B cell (primary cell): ENCODE measurements around the gene WFS1. TPM values are rescaled to one million over a fixed set of nuclear protein-coding genes. Genes with fewer than 3 reads are reported as not detected.

Experiments
- ATAC-seq: fragments of 200-7000 bp; cut with Tn5 transposase; one replicate; pipeline ENCODE4 v1.10.0; 2021; ENCODE audit warnings: low read depth, mild to moderate bottlenecking, moderate number of reproducible peaks, moderate library complexity
- CTCF ChIA-PET: fragments of 350-600 bp; sonication (Branson Sonifier 250); formaldehyde crosslinking; loops from one replicate; lab custom pipeline; 2021; ENCODE audit warnings: antibody characterized with exemption, inconsistent platforms; lab: Charles Lee
- POLR2A ChIA-PET: fragments of 350-600 bp; sonication (Branson Sonifier 250); formaldehyde crosslinking; loops from one replicate; lab custom pipeline; 2021; ENCODE audit warnings: antibody characterized with exemption; lab: Charles Lee
- DNase-seq: peaks from one replicate; pipeline ENCODE4 v3.0.0; 2013
- H2AFZ ChIP-seq: 2 replicates; pipeline ENCODE4 v1.6.1; 2012; ENCODE audit warnings: mild to moderate bottlenecking, low read depth, low read length; ENCODE audit not compliant: insufficient read depth, poor library complexity, severe bottlenecking
- H3K27ac ChIP-seq, 2 donors: 1 replicate in 1 of 2; 2 replicates in 1 of 2; pipeline ENCODE4 v1.5.1; 2012 to 2013; ENCODE audit warnings: low read length in 2 of 2, mild to moderate bottlenecking in 2 of 2, moderate library complexity in 1 of 2
- H3K27me3 ChIP-seq, 4 experiments: fragments of 200-600 bp in 1 of 4; sonication (generic) in 1 of 4; replicated peaks in 1 of 4; 1 replicate in 2 of 4; 2 replicates in 2 of 4; pipeline versions ENCODE4 v1.6.1 to v1.7.0; 2013 to 2016; ENCODE audit warnings: low read length in 3 of 4, mild to moderate bottlenecking in 2 of 4, mixed read lengths in 1 of 4, moderate library complexity in 1 of 4; ENCODE audit not compliant: insufficient read depth in 4 of 4, control insufficient read depth in 3 of 4; ENCODE audit errors: control extremely low read depth in 1 of 4
- H3K36me3 ChIP-seq, 2 experiments: replicated peaks in 1 of 2; 1 replicate in 1 of 2; 2 replicates in 1 of 2; pipeline versions ENCODE4 v1.6.1 to v1.7.1; 2013; ENCODE audit warnings: low read length in 1 of 2; ENCODE audit not compliant: insufficient read depth in 2 of 2, control insufficient read depth in 1 of 2; ENCODE audit errors: control extremely low read depth in 1 of 2, extremely low read depth in 1 of 2
- H3K4me1 ChIP-seq, 2 donors: fragments of 200-600 bp in 1 of 2; sonication (generic) in 1 of 2; 1 replicate in 1 of 2; 2 replicates in 1 of 2; pipeline versions ENCODE4 v1.5.1 to v1.6.1; 2013 to 2017; ENCODE audit warnings: low read length in 2 of 2; ENCODE audit not compliant: control insufficient read depth in 2 of 2, insufficient read depth in 2 of 2
- H3K4me2 ChIP-seq: replicated peaks from 2 replicates; pipeline ENCODE3; 2012; ENCODE audit warnings: mild to moderate bottlenecking, low read depth, low read length; ENCODE audit not compliant: poor library complexity, severe bottlenecking
- H3K4me3 ChIP-seq, 5 experiments: fragments of 200-600 bp in 1 of 5; sonication (generic) in 1 of 5; 1 replicate in 3 of 5; 2 replicates in 2 of 5; pipeline versions ENCODE4 v1.5.1 to v1.7.0; 2011 to 2016; ENCODE audit warnings: low read length in 4 of 5, mild to moderate bottlenecking in 4 of 5, low read depth in 2 of 5, control low read depth in 1 of 5, moderate library complexity in 1 of 5; ENCODE audit not compliant: insufficient read depth in 1 of 5; ENCODE audit errors: control extremely low read depth in 1 of 5, extremely low read depth in 1 of 5
- H3K79me2 ChIP-seq: fragments of 200-600 bp; sonication (generic); one replicate; pipeline ENCODE4 v1.6.0; 2016; ENCODE audit warnings: low read length; ENCODE audit not compliant: control insufficient read depth, insufficient read depth
- H3K9ac ChIP-seq: fragments of 200-600 bp; sonication (generic); 2 replicates; pipeline ENCODE4 v1.6.1; 2017; ENCODE audit warnings: mild to moderate bottlenecking, low read length, moderate library complexity
- H3K9me3 ChIP-seq, 3 donors: one replicate each; pipeline versions ENCODE4 v1.6.1 to v1.7.1; 2013; ENCODE audit warnings: low read length in 2 of 3; ENCODE audit not compliant: control insufficient read depth in 2 of 3, insufficient read depth in 1 of 3; ENCODE audit errors: control extremely low read depth in 1 of 3
- H4K20me1 ChIP-seq: 2 replicates; pipeline ENCODE4 v1.6.0; 2012; ENCODE audit warnings: mild to moderate bottlenecking, low read length; ENCODE audit not compliant: insufficient read depth, control insufficient read depth, poor library complexity, severe bottlenecking
- H3K27ac Mint-ChIP-seq: one replicate; pipeline ENCODE4 v1.8.0; 2021; ENCODE audit warnings: mixed read lengths
- H3K27me3 Mint-ChIP-seq: one replicate; pipeline ENCODE4 v1.8.0; 2021; ENCODE audit warnings: mixed read lengths
- H3K4me1 Mint-ChIP-seq: one replicate; pipeline ENCODE4 v1.8.0; 2021; ENCODE audit warnings: mixed read lengths
- H3K4me3 Mint-ChIP-seq: one replicate; pipeline ENCODE4 v1.8.0; 2021; ENCODE audit warnings: mixed read lengths
- H3K9me3 Mint-ChIP-seq: one replicate; pipeline ENCODE4 v1.8.0; 2022; ENCODE audit warnings: mixed read lengths; ENCODE audit not compliant: insufficient read depth
- CTCF ChIP-seq: fragments of 200-600 bp; IDR thresholded peaks from one replicate; pipeline ENCODE4 v1.8.0; 2022; ENCODE audit warnings: antibody characterized with exemption, mild to moderate bottlenecking
- EZH2 ChIP-seq: IDR thresholded peaks from 2 replicates; pipeline ENCODE4 v1.6.1; 2012; ENCODE audit warnings: borderline replicate concordance, low read depth, mild to moderate bottlenecking, moderate library complexity, low read length; ENCODE audit not compliant: insufficient read depth, poor library complexity, severe bottlenecking
- WGBS: methylation state at CpG from one replicate; pipeline ENCODE4 v1.1.5; 2013; ENCODE audit warnings: missing lambda C conversion rate; ENCODE audit not compliant: insufficient coverage; 5-methylcytosine and 5-hydroxymethylcytosine counted together
- intact Hi-C: fragments of 100-400 bp; cut with micrococcal nuclease; formaldehyde crosslinking; loops from one replicate; pipeline ENCODE4 v1.10.0; 2022
- polyA plus RNA-seq: library from polyadenylated mRNA; depleted of rRNA; stranded (reverse); fragments of >200 nt; gene quantifications from 2 replicates; pipeline ENCODE4 v1.2.3, GENCODE V29; 2012
- total RNA-seq, 2 donors: library from RNA; stranded (reverse); fragments of 120-200 nt in 1 of 2; gene quantifications; 1 replicate in 1 of 2; 2 replicates in 1 of 2; pipeline versions ENCODE4 v1.2.3 to v1.2.4, GENCODE V29; 2013 to 2022

The WFS1 gene
- total and polyA plus RNA-seq, 2 donors (not counting 1 experiment from before 2014, with no cell fraction given): 5.8 to 6.7 TPM

- CTCF ChIA-PET: no interaction called here
- Mint-ChIP-seq H3K27me3 (no peaks in the 10 kb centered on the region), H3K9me3 (no peaks in the 10 kb centered on the region), H3K27ac (no peak overlapping the region), H3K4me3 (no peak overlapping the region), H3K4me1 (no peaks in the 10 kb centered on the region)
- H4K20me1 ChIP-seq: no peaks in the 10 kb centered on the region
- H2AFZ ChIP-seq: no peak overlapping the region
- no peak overlapping the region for H3K4me3 ChIP-seq
- H3K9ac ChIP-seq: no peak overlapping the region
- H3K4me2 ChIP-seq: no peak overlapping the region
- H3K27me3 ChIP-seq: no peaks in the 10 kb centered on the region
- ATAC-seq (no peak), DNase-seq (no peak)
- H3K27ac ChIP-seq: no peak overlapping the region
- POLR2A ChIA-PET: no interaction called here
- WGBS: 96% methylated on average over 23 of the region's 27 CpGs
- intact Hi-C loops: no loop called here
- H3K79me2 ChIP-seq: no peaks in the 10 kb centered on the region
- no peaks in the 10 kb centered on the region for H3K4me1 ChIP-seq
- TF ChIP-seq CTCF: no peak
- TF ChIP-seq EZH2: no peak
- no peaks in the 10 kb centered on the region for H3K36me3 ChIP-seq
- H3K9me3 ChIP-seq: no peaks in the 10 kb centered on the region
Observed at GRCh38 chr4:6294705-6295421, 25.2 kb downstream of the WFS1 start.

DNA sequence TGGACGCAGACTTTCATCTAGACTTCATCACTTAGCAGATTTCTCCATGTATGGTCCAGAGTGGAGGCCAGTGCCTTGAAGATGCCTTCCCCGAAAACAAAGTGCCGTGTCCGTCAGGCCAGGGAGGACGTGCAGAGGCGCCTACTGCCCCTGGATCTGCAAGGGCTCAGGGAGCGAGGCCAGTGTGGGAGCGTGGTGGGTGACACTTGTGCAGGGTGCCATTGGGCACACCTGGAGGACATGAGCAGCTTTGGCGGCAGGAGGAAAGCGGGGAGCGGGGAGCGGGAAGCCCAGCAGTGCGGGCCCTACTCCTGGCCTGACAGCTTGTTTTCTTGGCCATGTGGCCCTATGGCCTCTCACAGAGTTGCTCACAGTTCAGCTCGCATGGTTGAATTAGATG is 25.8 kb downstream of the WFS1 start:
- 98% methylated on average over 14 of the region's 14 CpGs for WGBS
- H3K9me3 Mint-ChIP-seq: no peaks in the 10 kb centered on the region
- Histone ChIP-seq H3K27ac (no peak overlapping the region), H3K79me2 (no peaks in the 10 kb centered on the region), H3K36me3 (no peaks in the 10 kb centered on the region), H3K9me3 (no peaks in the 10 kb centered on the region), H3K27me3 (no peaks in the 10 kb centered on the region), H3K4me1 (no peaks in the 10 kb centered on the region), H4K20me1 (no peaks in the 10 kb centered on the region), H3K4me3 (no peak overlapping the region), H2AFZ (no peak overlapping the region), H3K9ac (no peak overlapping the region), H3K4me2 (no peak overlapping the region)
- POLR2A ChIA-PET: no interaction called here
- H3K27me3 Mint-ChIP-seq: no peaks in the 10 kb centered on the region
- CTCF ChIA-PET: no interaction called here
- no peak for DNase-seq
- H3K27ac Mint-ChIP-seq: no peak overlapping the region
- no peaks in the 10 kb centered on the region for H3K4me1 Mint-ChIP-seq
- H3K4me3 Mint-ChIP-seq: no peak overlapping the region
- no peak for TF ChIP-seq EZH2
- no peak for TF ChIP-seq CTCF
- intact Hi-C loops: no loop called here
- no peak for ATAC-seq
